Transverse colon (tissue), 4 donors: Measurements from ENCODE around the gene CACNA1C. TPM values are rescaled to one million over a fixed set of nuclear protein-coding genes. Genes with fewer than 3 reads are reported as not detected.
A peak's percentile ranks its signal among the peaks of the same experiment; 100 is the strongest.

ENCODE experiments used
- DNase-seq: peaks from one replicate; pipeline ENCODE4 v3.0.0-alpha.2; 2019
- H3K27ac ChIP-seq, 4 donors: fragments of 200-600 bp; sonication (generic); 2 replicates each; pipeline ENCODE4 v1.5.1; 2016 to 2018; ENCODE audit warnings: inconsistent platforms in 4 of 4
- H3K27me3 ChIP-seq: fragments of 200-600 bp; sonication (generic); 2 replicates; pipeline ENCODE4 v1.5.1; 2017; ENCODE audit warnings: inconsistent platforms
- H3K36me3 ChIP-seq, 4 donors: fragments of 200-600 bp; sonication (generic); 2 replicates each; pipeline ENCODE4 v1.5.1; 2017 to 2019; ENCODE audit warnings: inconsistent platforms in 4 of 4
- H3K4me1 ChIP-seq, 4 donors: fragments of 200-600 bp; sonication (generic); 2 replicates each; pipeline ENCODE4 v1.5.1; 2017 to 2020; ENCODE audit warnings: inconsistent platforms in 4 of 4
- H3K4me3 ChIP-seq, 4 donors: fragments of 200-600 bp; sonication (generic); 1 replicate in 1 of 4; 2 replicates in 3 of 4; pipeline versions ENCODE4 v1.5.1 to v1.6.1; 2017 to 2019; ENCODE audit warnings: inconsistent platforms in 4 of 4
- H3K9me3 ChIP-seq, 2 donors: fragments of 200-600 bp; sonication (generic); 2 replicates each; pipeline ENCODE4 v1.5.1; 2017 to 2019; ENCODE audit warnings: inconsistent platforms in 2 of 2
- CTCF ChIP-seq, 5 experiments: fragments of 200-600 bp in 3 of 5; fragments of 450-650 bp in 2 of 5; sonication (generic) in 3 of 5; IDR thresholded peaks; 1 replicate in 2 of 5; 2 replicates in 3 of 5; pipeline ENCODE4 v1.5.1; 2016 to 2017; ENCODE audit warnings: antibody characterized with exemption in 5 of 5, inconsistent platforms in 3 of 5, mild to moderate bottlenecking in 2 of 5, moderate library complexity in 1 of 5
- EP300 ChIP-seq: sonication (generic); formaldehyde crosslinking; IDR thresholded peaks from one replicate; pipeline ENCODE4 v1.6.1; 2017; ENCODE audit warnings: antibody characterized with exemption, low read depth
- POLR2A ChIP-seq: fragments of 450-650 bp; IDR thresholded peaks from one replicate; pipeline ENCODE4 v1.6.1; 2016; ENCODE audit warnings: antibody characterized with exemption, mild to moderate bottlenecking, moderate library complexity
- POLR2AphosphoS5 ChIP-seq, 3 donors: sonication (generic); formaldehyde crosslinking; IDR thresholded peaks; one replicate each; pipeline ENCODE4 v1.6.1; 2016; ENCODE audit warnings: antibody characterized with exemption in 3 of 3
- WGBS, 2 donors: methylation state at CpG; one replicate each; pipeline ENCODE4 v1.1.5; 2018; ENCODE audit warnings: low coverage in 1 of 2; 5-methylcytosine and 5-hydroxymethylcytosine counted together
- in situ Hi-C, 4 donors: fragments of 200-750 bp; cut with MboI; loops; one replicate each; pipeline versions ENCODE4 v1.15.0 to v1.15.1; 2017; ENCODE audit warnings: low sequenced_read_pairs in 3 of 4, low pct_ligation_motif_present in 1 of 4, low pct_unique_long_range_greater_than_20kb in 1 of 4
- intact Hi-C: fragments of 100-400 bp; cut with DNase I; formaldehyde crosslinking; loops from one replicate; pipeline ENCODE4 v1.15.1; 2023; ENCODE audit warnings: low total_unique reads
- total RNA-seq, 4 donors: library from RNA; depleted of rRNA; stranded (reverse); fragments of >200 nt; gene quantifications; one replicate each; pipeline ENCODE4 v1.1.0, GENCODE V29; 2016

CACNA1C gene
- total RNA-seq, 4 donors from 2014 or later, result 18.8 to 35.2 (median 24.8) TPM

- no peak overlapping the region for H3K4me3 ChIP-seq
- in situ Hi-C loops, result no loop called here
Observed at GRCh38 chr12:2208837-2209635, 156.2 kb downstream of the CACNA1C start.

GRCh38 chr12:2211119-2211518 lies 158.3 kb downstream of the CACNA1C start:
- no peak overlapping the region for H3K4me3 ChIP-seq
- H3K36me3 ChIP-seq, result no peaks in the 10 kb centered on the region
- no peak for DNase-seq
- no peaks in the 10 kb centered on the region for H3K9me3 ChIP-seq
- TF ChIP-seq POLR2A (no peak), EP300 (no peak), POLR2AphosphoS5 (IDR thresholded peaks at IDR 0.05) (no peak), CTCF (IDR thresholded peaks at IDR 0.05) (no peak)
- H3K27me3 ChIP-seq, result no peaks in the 10 kb centered on the region
- 80 to 88% methylated on average over 1 to 3 of the region's 3 CpGs for WGBS, 2 donors
- intact Hi-C loops, result no loop called here
- in situ Hi-C loops, result no loop called here
- no peak overlapping the region for H3K27ac ChIP-seq
- H3K4me1 ChIP-seq, result peaks cover 4 to 16% (median 10%) of the 10 kb centered on the region in 4 donors

More at GRCh38 chr12:2208837-2209635, 156.2 kb downstream of the CACNA1C start:
- Histone ChIP-seq H3K9me3 (no peaks in the 10 kb centered on the region), H3K27me3 (no peaks in the 10 kb centered on the region), H3K36me3 (no peaks in the 10 kb centered on the region), H3K27ac (peak overlapping the region in 2 of 4 donors; percentile 2 to 21), H3K4me1 (peaks cover 3 to 16% (median 11%) of the 10 kb centered on the region in 4 donors)
- intact Hi-C loops, result no loop called here
- WGBS, 2 donors, result 77 to 89% methylated on average over 16 to 18 of the region's 18 CpGs
- no peak for DNase-seq
- TF ChIP-seq CTCF (IDR thresholded peaks at IDR 0.05) (no peak), EP300 (no peak), POLR2AphosphoS5 (IDR thresholded peaks at IDR 0.05) (no peak)

- Histone ChIP-seq H3K9me3 (no peaks in the 10 kb centered on the region), H3K4me3 (no peak overlapping the region), H3K36me3 (no peaks in the 10 kb centered on the region), H3K27ac (peak overlapping the region in 3 of 4 donors; percentile 52 to 66 (median 65)), H3K27me3 (no peaks in the 10 kb centered on the region), H3K4me1 (peaks cover 4 to 16% (median 10%) of the 10 kb centered on the region in 4 donors)
- DNase-seq, result no peak
- TF ChIP-seq POLR2AphosphoS5 (IDR thresholded peaks at IDR 0.05), result no peak
- no peak for TF ChIP-seq CTCF (IDR thresholded peaks at IDR 0.05)
- no peak for TF ChIP-seq POLR2A
- TF ChIP-seq EP300, result no peak
- in situ Hi-C loops, result no loop called here
- 81 to 100% methylated on average over 1 of the region's 1 CpG for WGBS, 2 donors
- intact Hi-C loops, result no loop called here
Observed at GRCh38 chr12:2212537-2212936, 159.8 kb downstream of the CACNA1C start.

- no peaks in the 10 kb centered on the region for H3K27me3 ChIP-seq
- 31 to 72% methylated on average over 5 to 21 of the region's 21 CpGs for WGBS, 2 donors
- H3K36me3 ChIP-seq, result no peaks in the 10 kb centered on the region
- no peak for DNase-seq
- H3K4me1 ChIP-seq, result peaks cover 4 to 16% (median 10%) of the 10 kb centered on the region in 4 donors
- intact Hi-C loops (no loop called here), in situ Hi-C loops (no loop called here)
- TF ChIP-seq POLR2A, result no peak
- TF ChIP-seq POLR2AphosphoS5 (IDR thresholded peaks at IDR 0.05), result peak in 2 of 3 donors; percentile 11 to 53
- H3K27ac ChIP-seq, result peak overlapping the region; percentile 52 to 66 (median 64)
- no peaks in the 10 kb centered on the region for H3K9me3 ChIP-seq
- H3K4me3 ChIP-seq, result no peak overlapping the region
Observed at GRCh38 chr12:2212971-2213869, 160.4 kb downstream of the CACNA1C start.
